Glomerular visceral epithelial cell (primary cell): ENCODE data around the gene PEX10.
A peak's percentile ranks its signal among the peaks of the same experiment; 100 is the strongest.

ENCODE experiments used
- DNase-seq: peaks from one replicate; pipeline ENCODE4 v3.0.0-alpha.2; 2016; ENCODE audit errors: extremely low spot score

PEX10 gene

DNA sequence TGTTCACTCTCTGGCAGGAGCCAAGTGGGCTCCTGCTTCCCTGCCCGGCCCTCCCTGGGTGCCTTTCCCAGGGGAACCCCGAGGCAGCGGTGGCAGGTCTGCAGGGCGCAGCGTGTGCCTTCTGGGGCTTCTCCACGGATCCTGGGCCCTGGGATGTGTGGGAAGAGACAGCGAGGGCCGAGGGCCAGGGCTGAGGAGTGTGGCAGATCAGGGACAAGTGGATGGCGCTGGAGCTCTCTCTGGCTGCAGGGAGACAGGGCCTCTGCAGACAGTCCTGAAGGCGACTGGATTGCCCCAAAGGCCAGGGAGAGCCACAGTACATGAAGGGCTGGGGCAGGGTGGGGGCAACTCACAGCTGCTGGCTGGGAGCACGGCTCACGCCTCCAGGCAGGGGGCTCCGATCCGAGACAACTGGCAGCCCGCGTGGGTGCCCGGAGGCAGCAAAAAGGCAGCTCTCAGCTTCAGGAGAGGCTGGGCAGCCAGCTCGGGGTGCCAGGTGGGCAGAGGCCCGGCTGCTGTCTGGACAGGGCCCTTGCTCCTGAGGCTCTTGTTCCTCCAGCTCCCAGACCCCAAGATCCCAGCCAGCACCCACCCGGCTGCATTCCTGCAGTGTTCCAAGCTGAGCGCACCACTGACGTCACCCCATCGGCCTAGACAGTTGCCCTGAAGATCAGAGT is 37.0 kb downstream of the PEX10 start:
- no peak for DNase-seq

DNA sequence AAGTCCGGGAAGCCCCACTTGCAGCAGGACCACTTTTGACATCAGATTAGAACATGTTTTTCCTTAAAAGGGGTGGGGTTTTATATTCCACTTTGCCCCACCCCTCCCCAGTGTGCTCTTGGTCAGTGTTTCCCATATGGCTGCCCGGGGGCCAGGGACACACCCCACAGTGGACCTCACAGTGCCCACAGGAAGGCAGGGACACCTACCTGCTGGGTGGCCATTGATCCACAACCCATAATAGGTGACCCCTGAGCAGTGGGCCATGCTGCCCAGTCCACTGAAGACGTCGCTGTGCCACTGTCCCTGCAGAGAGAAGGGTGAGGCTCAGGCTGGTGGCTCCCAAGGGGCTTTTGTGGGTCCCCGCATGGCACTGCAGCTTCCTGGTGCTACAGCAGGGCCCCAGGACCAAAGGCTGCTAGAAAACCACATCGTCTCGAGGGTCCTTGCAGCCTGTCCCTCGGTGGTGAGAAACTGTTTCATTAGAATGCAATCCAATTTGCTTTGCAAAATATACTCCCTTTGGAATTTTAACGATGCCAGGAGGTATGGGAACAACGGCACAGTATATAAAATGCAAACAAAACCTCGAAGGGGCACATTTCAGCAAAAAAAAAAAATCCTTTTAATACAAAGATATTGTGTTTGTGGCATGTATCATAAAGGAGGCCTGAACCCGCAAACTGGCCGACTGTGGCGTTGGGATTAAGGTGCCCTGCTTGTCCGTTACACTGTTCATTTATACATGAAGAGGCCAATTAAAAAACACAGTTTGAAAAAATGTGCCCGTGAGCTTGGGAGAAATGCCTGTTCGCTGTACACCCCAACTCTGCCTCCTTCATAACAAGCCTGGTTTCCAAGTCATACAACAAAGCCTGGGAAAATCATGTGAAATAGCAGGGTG is 37.9 kb downstream of the PEX10 start:
- DNase-seq: no peak

DNA sequence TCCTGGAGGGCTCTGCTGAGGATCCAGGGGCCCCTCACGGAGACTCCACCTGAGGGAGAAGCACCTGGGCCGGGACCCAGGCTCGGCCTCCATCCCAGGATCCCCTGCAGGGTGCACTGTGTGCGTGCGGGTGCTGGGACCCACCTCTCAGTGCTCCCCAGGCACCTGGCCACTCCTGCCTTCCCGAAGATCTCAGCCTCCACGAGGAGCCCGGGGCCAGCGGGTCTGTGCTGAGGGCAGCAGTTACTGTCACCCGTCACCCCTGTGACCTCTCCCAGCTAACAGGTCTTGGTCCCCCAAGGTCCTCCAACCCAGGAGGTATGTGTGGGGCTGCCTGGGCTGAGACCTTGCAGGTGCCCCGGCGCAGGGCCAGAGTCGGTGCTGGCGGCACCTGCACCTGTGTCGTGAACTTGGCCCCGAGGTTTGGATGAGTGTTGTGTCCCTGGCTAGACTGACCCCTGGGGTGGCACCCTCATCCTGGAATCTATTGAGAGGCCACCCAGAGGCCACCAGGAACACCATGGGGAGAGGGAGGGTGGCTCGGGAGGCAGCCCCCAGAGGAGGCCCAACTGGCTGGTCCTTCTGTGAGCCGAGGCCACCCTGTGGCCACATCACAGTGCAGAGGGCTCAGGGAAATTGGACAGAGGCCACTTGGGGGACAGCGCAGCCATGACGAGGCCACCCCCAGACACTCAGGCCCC is 38.7 kb downstream of the PEX10 start:
- DNase-seq: no peak

DNA sequence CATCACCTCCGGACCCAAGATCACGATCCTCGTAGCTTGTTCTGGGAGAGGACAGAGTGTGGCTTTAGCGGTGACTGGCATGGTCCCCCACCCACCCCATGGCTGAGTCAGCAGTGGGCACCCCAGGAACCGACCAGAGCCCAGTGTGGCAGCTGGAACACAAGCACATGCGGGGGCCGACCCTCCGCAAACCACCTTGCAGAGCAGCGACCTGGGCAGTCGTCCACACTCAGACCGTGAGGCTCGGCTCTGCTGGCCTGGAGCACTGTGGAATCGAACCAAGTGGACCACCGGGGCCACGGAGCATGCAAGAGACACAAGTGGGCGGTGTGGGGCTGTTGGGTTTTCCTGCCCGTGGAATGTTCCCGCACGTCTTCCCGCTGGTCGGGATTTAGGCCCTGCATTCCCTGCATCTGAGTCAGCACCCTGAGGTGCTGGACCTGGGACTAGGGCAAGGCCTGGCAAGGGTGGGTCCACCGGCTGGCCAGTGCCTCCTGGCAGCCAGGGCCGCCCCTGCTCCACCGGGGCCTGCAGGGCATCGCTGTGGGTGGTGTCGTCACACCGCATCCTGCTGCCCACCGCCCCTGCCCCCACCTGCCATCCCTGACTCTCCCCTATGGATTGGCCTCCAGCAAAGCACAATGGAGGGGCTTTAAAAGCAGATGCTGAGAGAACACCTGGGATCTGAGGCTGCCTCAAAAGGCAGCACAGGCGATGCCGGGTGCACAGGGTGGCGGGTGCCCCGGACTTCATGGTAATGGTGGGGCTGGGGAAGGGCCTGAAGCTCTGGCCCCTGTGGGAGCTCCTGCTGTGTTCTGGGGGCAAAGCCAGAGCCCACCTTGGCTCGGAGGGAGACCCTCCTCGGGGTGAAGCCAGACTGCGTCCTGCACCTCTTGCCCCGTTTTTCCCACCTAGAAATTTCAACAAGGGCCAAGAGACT is 39.5 kb downstream of the PEX10 start:
- DNase-seq: peak; percentile 38

DNA sequence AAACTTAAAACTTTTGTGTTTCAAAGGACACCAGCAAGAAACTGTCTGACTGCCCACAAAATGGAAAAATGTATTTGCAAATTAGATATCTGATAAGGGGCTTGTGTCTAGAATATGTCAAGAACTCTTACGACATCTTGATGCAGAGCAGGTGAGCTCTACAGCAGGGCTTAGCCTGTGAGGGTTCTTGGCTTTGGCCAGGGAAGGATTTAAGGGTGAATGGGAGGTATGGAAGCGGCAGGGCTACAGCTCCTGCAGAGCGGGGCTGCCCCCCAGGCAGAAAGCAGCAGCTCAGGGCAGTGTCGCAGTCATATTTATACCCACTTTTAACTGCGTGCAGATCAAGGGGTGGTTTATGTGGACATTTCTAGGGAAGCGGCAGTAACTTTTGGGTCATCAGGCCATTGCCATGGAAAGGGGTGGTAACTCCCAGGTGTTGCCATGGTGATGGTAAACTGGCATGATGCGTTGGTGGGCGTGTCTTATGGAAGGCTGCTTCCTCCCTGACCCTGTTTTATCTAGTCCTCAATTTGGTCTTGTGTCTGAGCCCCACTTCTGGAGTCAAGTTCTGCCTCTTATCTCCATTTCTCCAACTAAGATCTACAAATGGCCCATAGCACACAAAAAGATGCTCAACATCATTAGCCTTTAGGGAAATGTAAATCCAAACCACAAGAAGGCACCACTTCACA is 44.2 kb downstream of the PEX10 start:
- no peak for DNase-seq

DNA sequence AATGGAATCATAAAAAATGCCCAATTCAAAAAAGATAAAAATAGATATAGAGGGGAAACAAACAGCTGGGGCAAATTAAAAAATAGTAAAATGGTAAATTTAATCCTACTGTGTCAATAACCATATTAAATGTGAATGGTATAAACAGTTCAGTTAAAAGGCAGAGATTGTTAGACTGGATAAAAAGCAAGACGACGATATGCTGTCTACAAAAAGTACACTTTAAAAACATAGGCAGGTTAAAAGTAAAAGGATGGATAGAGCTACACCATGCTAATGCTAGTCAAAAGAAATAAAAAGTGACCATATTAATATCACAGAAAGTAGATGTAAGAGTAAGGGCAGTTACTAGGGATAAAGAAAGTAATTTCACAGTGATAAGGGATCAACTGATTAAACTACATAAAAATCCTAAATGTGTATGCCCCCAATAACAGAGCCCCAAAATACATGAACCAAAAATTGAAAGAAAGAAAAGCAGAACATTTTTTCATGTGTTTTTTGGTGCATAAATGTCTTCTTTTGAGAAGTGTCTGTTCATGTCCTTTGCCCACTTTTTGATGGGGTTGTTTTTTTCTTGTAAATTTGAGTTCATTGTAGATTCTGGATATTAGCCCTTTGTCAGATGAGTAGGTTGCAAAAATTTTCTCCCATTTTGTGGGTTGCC is 48.4 kb downstream of the PEX10 start:
- DNase-seq: no peak

DNA sequence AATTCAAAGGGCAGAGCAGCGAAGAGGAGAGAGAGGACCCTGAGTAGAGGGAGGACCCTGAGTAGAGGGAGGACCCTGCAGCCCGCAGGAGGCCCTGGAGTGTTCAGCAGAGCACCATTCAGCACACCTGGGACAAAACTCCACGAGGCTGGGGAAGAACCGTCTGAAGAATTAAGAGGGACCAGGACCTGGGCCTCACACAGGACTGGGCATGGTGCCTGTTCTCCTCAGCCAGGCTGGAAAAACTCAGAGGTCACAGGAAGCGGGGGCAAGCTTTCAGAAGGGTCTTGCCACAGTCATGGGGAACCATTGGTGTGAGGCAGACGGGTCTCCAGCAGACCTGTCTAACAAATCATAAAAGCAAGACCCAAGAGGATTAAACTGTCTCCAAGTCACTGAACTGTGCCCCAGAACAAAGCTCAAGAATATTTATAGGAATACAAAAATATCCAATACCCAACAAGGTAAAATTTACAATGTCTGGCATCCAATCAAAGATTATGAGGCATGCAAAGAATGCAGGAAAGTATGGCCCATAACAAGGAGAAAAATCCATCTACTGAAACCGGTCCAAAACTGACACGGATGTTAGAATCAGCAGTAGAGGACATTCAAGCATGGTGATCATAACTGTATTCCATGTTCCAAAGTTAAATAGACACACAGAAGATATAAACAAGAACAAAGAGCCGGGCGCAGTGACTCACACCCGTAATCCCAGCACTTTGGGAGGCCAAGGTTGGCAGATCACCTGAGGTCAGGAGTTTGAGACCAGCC is 51.6 kb downstream of the PEX10 start:
- DNase-seq: no peak

DNA sequence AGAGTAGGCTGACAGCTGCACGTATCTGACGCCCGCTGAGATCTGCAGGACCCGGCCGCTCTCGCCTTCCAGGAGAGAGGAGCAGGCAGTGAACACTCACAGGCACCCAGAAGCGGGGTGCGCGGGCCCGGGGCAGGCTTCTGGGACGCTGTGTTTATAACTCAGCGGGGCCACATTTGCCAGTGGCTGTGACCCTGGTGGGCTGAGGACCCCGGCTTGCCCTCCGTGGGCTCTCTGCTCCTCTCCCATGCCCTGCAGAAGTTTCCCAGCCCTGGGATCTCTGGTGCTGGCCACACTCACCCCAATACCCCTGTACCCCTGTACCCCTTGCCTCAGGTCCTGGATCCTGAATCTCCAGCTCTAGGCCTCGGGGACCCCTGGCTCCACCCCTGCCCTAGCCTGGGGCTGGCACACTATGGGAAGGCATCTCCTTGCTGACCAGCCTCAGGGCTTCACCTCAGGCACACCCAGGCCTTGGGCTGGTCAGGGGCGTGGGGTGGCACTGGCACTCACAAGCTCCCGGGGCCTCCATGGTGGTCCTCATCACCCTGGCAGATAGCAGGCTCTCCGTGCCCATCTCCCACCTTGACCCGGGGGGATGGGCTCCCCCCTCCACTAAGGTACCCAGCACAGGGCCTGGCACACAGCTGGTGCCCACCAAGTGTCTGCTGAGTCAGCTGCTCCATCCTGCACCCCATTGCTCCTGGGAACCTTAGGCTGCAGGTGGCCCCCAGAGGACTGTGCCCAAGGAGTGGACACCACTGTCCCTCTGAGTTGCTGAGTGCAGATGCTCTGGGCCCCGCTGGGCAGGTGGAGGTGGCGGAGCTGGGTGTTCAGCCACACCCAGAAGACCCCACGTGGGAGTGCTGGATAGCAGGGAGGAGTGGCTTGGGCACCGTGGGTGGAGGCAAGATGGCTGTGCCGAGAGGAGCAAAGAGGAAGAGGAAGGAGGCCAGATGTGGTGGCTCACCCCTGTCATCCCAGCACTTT is 53.4 kb downstream of the PEX10 start:
- no peak for DNase-seq

DNA sequence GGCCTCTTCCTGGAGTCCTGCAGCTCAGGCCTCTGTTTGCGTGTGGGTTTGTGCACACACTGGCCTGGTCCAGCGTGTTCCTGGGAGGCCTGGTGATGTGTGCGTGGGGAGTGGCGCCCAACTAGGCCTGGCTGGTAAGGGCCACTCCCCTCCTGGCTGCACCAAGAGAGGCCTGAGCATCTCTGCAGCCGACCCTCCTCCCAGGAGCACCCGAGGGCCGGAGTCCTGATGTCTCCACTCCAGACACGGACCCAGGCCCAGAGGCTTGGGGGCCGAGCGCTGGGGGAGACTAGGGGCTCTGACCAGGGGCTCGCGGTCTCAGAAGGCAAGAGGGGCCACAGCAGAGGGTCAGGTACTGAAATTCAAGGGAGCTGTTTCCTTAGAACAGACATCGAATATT is 54.3 kb downstream of the PEX10 start:
- DNase-seq: no peak

DNA sequence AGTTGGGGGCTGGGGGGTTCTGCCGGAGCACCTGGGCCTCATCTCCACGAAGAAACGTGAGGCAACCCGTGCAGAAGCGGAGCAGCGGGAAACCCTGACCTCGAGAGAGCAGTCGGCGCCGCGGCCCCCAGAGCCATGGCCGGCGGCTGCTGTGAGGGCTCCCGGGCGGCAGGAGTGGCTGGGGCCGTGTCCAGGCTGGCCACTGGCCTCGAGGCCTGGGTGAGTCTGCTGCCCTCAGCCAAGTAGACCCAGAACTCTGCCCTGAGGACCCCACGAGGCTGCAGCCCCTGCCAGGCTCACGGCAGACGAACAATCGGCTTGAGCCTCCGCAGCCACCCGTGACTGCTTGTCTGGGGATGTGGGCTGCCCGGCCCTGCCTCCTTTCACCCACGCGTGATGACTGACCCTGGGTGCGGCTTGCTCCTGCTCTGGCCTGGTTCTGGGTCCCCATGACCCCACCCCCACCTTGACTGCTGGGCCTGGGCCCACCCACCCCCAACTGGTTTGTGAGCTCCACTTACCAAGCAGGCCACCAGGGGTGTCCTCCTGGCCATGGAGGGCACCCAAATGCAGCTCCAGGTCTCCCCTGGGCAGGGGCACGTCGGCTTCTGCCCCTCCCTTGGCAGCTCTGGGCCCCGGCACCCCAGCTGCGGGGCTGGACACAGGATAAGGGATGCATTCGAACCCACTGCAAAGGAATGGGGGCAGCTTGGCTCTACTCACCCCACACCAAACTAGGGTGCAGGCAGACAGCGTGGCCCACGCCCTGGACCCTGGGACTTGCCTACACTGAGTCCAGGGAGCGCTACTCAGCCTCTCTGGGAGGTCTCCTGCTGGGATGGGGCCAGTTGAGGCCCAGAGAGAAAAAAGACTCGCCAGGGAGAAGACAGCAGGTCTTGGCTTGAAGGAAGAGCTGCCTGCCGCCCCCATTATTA is 55.2 kb downstream of the PEX10 start:
- no peak for DNase-seq

DNA sequence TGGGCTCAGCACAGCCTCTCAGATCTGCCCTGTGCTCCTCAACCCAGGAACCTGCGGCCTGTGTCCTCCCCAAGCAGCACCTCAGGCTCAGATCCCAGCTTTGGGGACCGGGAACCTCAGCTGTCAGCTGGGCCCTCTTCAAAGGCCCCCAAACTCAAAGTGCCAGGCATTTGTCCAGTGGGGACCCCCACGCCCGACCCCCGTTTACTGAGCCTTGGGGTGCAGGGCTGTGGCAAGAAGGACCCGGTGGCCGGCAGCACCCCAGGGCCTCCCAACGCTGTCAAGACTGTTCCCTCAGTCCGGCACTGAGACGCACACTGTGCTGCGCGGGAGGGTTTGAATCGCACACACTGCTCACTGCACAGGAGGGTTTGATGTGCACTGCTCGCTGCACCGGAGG is 56.0 kb downstream of the PEX10 start:
- no peak for DNase-seq

DNA sequence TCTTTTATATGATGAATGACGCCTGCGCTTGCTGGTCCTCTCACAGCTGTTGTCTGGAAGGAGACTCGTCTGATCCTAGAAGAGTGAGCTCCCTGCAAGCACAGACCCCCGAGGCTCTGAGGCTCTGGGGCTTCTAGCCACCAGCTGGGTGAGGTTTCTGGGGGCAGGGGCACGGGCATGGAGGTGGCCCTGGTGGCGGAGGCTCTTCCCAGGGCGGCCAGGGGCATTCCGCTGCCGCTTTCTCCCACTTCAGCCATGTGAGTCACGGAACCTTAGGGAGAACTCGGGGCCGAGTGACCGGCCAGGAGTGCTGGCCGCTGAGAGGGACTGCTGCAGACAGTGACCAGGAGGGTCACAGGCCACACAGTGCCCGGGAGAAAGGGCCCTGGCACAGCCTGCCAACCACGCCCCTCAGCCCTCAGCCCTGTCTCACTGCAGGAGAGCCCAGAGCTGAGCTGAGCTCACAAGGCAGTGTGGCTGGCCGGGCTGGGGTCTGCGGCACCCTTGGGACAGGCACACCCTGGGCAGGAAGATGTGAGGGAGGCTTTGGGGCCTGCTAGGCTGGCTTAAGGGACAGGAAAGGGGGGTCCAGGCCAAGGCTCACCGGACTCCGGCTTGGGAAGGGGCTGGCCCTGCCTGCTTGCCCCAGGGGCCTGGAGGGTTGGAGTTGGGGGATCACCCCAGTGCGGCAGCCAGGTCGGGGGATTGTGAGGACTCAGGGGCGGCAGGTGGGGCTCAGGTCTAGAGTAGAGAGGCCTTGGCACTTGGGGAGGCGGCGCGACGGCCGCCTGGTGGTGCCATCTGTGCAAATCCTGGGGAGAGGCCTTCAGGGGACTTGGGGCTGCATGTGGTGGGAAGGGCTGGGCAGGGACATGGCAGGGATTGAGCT is 56.7 kb downstream of the PEX10 start:
- DNase-seq: no peak

DNA sequence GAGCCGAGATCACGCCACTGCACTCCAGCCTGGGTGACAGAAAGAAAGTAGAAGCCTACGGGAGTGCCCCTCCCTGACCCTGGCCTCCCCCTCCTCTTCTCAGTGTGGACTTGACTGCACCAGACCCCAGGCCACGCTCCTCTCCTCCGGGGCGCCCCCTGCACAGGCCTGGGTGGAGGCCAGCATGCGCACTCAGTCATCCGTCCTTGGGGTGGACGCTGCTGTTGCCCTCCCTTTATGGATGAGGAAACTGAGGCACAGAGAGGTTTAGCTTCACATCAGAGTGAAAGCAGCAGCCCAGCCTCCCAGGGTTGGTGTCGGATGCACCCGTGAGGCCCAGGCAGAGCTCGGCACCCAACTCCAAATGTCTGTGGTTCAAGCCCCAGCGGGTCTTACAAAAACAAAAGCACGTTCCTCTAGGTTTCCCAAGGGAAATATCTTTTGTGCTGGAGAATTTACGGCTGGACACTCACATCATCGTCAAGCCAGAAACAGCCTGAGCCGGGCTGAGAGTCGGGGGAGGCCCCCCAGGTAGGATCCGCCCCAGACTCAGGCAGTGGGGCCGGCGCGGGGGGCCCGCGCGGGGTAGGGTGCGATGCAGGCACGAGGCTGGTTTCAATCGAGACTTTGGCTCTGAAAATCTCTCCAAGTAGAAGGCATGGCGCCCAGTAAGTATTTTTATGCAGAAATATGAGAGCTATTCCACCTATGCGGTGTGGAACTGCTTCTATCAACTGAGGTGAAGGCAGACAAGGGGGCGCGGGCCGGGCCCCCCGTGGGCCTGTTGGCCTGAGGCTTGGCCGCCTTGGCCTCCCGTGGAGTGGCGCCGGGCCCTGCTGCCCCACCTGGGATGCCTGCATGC is 57.6 kb downstream of the PEX10 start:
- DNase-seq: no peak
